Panc1 (cell line): Measurements from ENCODE around the gene ATP4A. TPM values are rescaled to one million over a fixed set of nuclear protein-coding genes. Genes with fewer than 3 reads are reported as not detected.

Experiments
- ATAC-seq: fragments of 200-7000 bp; cut with Tn5 transposase; 2 replicates; pipeline ENCODE4 v1.9.1; 2020; ENCODE audit warnings: mild to moderate bottlenecking, moderate library complexity
- BruUV-seq: library from RNA; stranded (reverse); fragments of 400-500 nt; replicated peaks from 2 replicates; lab custom pipeline; 2021; lab: Mats Ljungman, UMichigan
- CTCF ChIA-PET: fragments of 300-600 bp; sonication (Branson Sonifier 250); formaldehyde crosslinking; loops from one replicate; lab custom pipeline; 2022; ENCODE audit warnings: antibody characterized with exemption; lab: Charles Lee
- POLR2A ChIA-PET: fragments of 300-600 bp; sonication (Branson Sonifier 250); formaldehyde crosslinking; loops from one replicate; lab custom pipeline; 2022; ENCODE audit warnings: antibody characterized with exemption; lab: Charles Lee
- DNase-seq: peaks from one replicate; pipeline ENCODE4 v3.0.0-alpha.2; 2010; ENCODE audit warnings: low read depth, low spot score
- H3K27ac ChIP-seq: 2 replicates; pipeline ENCODE4 v1.5.1; 2011; ENCODE audit warnings: mild to moderate bottlenecking, low read length, inconsistent platforms
- H3K27me3 ChIP-seq: fragments of 200-500 bp; sonication (Bioruptor generic); 2 replicates; pipeline ENCODE4 v1.6.0; 2014; ENCODE audit warnings: low read length, inconsistent platforms; ENCODE audit not compliant: control insufficient read depth, insufficient read depth
- H3K36me3 ChIP-seq: fragments of 200-500 bp; sonication (Bioruptor generic); 2 replicates; pipeline ENCODE4 v1.5.1; 2014; ENCODE audit warnings: inconsistent platforms, mild to moderate bottlenecking, low read length, moderate library complexity; ENCODE audit not compliant: control insufficient read depth, insufficient read depth
- H3K4me1 ChIP-seq: 2 replicates; pipeline ENCODE4 v1.5.1; 2011; ENCODE audit warnings: inconsistent platforms, mild to moderate bottlenecking, low read length, moderate library complexity; ENCODE audit not compliant: control insufficient read depth, insufficient read depth
- H3K4me3 ChIP-seq, 2 experiments: 2 replicates each; pipeline ENCODE4 v1.5.1; 2011 to 2012; ENCODE audit warnings: low read depth in 2 of 2, low read length in 2 of 2, mild to moderate bottlenecking in 2 of 2, inconsistent platforms in 1 of 2, moderate library complexity in 1 of 2
- H3K9me3 ChIP-seq: fragments of 200-500 bp; sonication (Bioruptor generic); 2 replicates; pipeline ENCODE4 v1.5.1; 2014; ENCODE audit warnings: low read depth, mild to moderate bottlenecking, inconsistent platforms, low read length, moderate library complexity; ENCODE audit not compliant: control insufficient read depth, insufficient read depth
- CTCF ChIP-seq: fragments of 450-650 bp; IDR thresholded peaks from 2 replicates; pipeline ENCODE4 v1.5.1; 2017; ENCODE audit warnings: mild to moderate bottlenecking
- POLR2AphosphoS5 ChIP-seq: IDR thresholded peaks from 2 replicates; pipeline ENCODE4 v1.6.1; 2012; ENCODE audit warnings: mild to moderate bottlenecking, low read depth, low read length, moderate library complexity
- REST ChIP-seq, 2 experiments: IDR thresholded peaks; 2 replicates each; pipeline ENCODE4 v1.6.1; 2011 to 2012; ENCODE audit warnings: low read depth in 2 of 2, control low read depth in 1 of 2, low read length in 1 of 2, mild to moderate bottlenecking in 1 of 2, moderate library complexity in 1 of 2; ENCODE audit not compliant: insufficient read depth in 1 of 2
- SIN3A ChIP-seq: IDR thresholded peaks from 2 replicates; pipeline ENCODE4 v1.6.1; 2012; ENCODE audit warnings: low read depth, mild to moderate bottlenecking, low read length, moderate library complexity, borderline replicate concordance; ENCODE audit not compliant: insufficient read depth
- TCF7L2 ChIP-seq: IDR thresholded peaks from 2 replicates; pipeline ENCODE4 v1.6.1; 2011; ENCODE audit warnings: mild to moderate bottlenecking, low read depth, low read length, inconsistent platforms
- in situ Hi-C: cut with HindIII; loops from 2 replicates; pipeline ENCODE4 v1.10.0; 2016; ENCODE audit warnings: low sequenced_read_pairs, low pct_unique_long_range_greater_than_20kb
- intact Hi-C: fragments of 100-400 bp; cut with micrococcal nuclease; formaldehyde crosslinking; loops from one replicate; pipeline ENCODE4 v1.10.0; 2022; ENCODE audit not compliant: unreplicated experiment
- total RNA-seq: library from RNA; stranded (reverse); gene quantifications from one replicate; pipeline ENCODE4 v1.2.1, GENCODE V29; 2021; ENCODE audit not compliant: unreplicated experiment

ATP4A gene
- total RNA-seq, 1 experiment from 2014 or later = not detected

- Histone ChIP-seq H3K4me1 (no peaks in the 10 kb centered on the region), H3K4me3 (no peak overlapping the region), H3K27ac (no peak overlapping the region), H3K27me3 (peaks cover 4% of the 10 kb centered on the region; the same call in 1 of the 2 replicates), H3K36me3 (no peaks in the 10 kb centered on the region), H3K9me3 (no peaks in the 10 kb centered on the region)
- in situ Hi-C loops (no loop called here), intact Hi-C loops (no loop called here)
- no peak for TF ChIP-seq CTCF
- no peak for TF ChIP-seq POLR2AphosphoS5
- DNase-seq (no peak), ATAC-seq (0 out of 2 replicates have a peak, but pooled peaks have one; percentile 4)
- BruUV-seq = no TSS peak
- ChIA-PET POLR2A (no interaction called here), CTCF (no interaction called here)
Measured at GRCh38 chr19:35501684-35502083, 61.8 kb downstream of the ATP4A start.

DNA sequence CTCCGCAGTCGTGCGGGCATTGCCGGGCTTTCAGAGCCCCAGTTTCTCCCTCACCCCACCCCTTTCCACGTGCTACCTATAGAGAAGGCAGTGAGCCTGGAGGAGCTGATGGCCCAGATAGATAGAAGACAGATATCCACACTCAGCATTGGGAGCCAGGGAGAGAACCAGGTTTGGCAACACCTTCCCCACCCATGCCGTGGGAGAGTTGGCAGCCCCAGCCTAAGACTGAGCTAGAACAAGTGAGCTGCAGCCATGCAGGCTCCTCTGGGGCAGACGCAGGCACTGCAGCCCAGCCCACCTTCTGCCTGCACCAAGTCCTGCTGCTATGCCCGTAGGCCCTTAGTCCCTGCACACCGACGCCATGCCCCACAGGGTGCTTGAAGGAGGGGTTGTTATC is 62.8 kb downstream of the ATP4A start:
- TF ChIP-seq POLR2AphosphoS5 (no peak), SIN3A (no peak), REST (IDR thresholded peaks at IDR 0.05; ENCODE audit: insufficient read depth in 1 of 2, low read depth in 2 of 2, low read length in 1 of 2) (no peak), CTCF (no peak), TCF7L2 (no peak)
- H3K36me3 ChIP-seq = no peaks in the 10 kb centered on the region
- no peak overlapping the region for H3K27ac ChIP-seq
- H3K4me1 ChIP-seq = no peaks in the 10 kb centered on the region
- ChIA-PET POLR2A (no interaction called here), CTCF (no interaction called here)
- no peaks in the 10 kb centered on the region for H3K9me3 ChIP-seq
- ATAC-seq (no peak), DNase-seq (no peak)
- intact Hi-C loops = no loop called here
- H3K27me3 ChIP-seq = peaks cover 4% of the 10 kb centered on the region; the same call in 1 of the 2 replicates
- no TSS peak for BruUV-seq
- H3K4me3 ChIP-seq = no peak overlapping the region
- in situ Hi-C loops = no loop called here

Other genes with a start within 250 kb of the ATP4A start
- gene CD22, start 234.5 kb downstream of the ATP4A start, total RNA-seq = 0.74 TPM
- gene FFAR1, start 215.8 kb downstream of the ATP4A start, total RNA-seq = not detected
- gene FFAR3, start 205.2 kb downstream of the ATP4A start, total RNA-seq = not detected
- not detected for gene GPR42, start 192.6 kb downstream of the ATP4A start, total RNA-seq
- gene FFAR2, start 115.4 kb downstream of the ATP4A start, total RNA-seq = not detected
- gene KRTDAP, start 73.2 kb downstream of the ATP4A start, total RNA-seq = not detected
- 5.6 TPM for gene DMKN, start 50.0 kb downstream of the ATP4A start, total RNA-seq
- gene SBSN, start 35.3 kb downstream of the ATP4A start, total RNA-seq = 0.39 TPM
- gene GAPDHS, start 30.2 kb downstream of the ATP4A start, total RNA-seq = not detected
- 157 TPM for gene TMEM147, start 18.0 kb downstream of the ATP4A start, total RNA-seq
- not detected for gene PMIS2, start 22.5 kb upstream of the ATP4A start, total RNA-seq
- gene HAUS5, start 49.1 kb upstream of the ATP4A start, total RNA-seq = 23.2 TPM
- gene RBM42, start 65.4 kb upstream of the ATP4A start, total RNA-seq = 180 TPM
- gene ETV2, start 78.1 kb upstream of the ATP4A start, total RNA-seq = 2.8 TPM
- 835 TPM for gene COX6B1, start 84.7 kb upstream of the ATP4A start, total RNA-seq
- 0.67 TPM for gene UPK1A, start 102.9 kb upstream of the ATP4A start, total RNA-seq
- not detected for gene ZBTB32, start 140.9 kb upstream of the ATP4A start, total RNA-seq
- gene KMT2B, start 154.3 kb upstream of the ATP4A start, total RNA-seq = 68.8 TPM
- 12.5 TPM for gene IGFLR1, start 178.8 kb upstream of the ATP4A start, total RNA-seq
- 29.8 TPM for gene U2AF1L4, start 181.8 kb upstream of the ATP4A start, total RNA-seq
- gene PSENEN, start 182.0 kb upstream of the ATP4A start, total RNA-seq = 169 TPM
- 23.5 TPM for gene LIN37, start 184.9 kb upstream of the ATP4A start, total RNA-seq
- 0.87 TPM for gene HSPB6, start 193.4 kb upstream of the ATP4A start, total RNA-seq
- 63.9 TPM for gene PROSER3, start 194.5 kb upstream of the ATP4A start, total RNA-seq
- gene ARHGAP33, start 211.9 kb upstream of the ATP4A start, total RNA-seq = 35.8 TPM
- gene PRODH2, start 249.2 kb upstream of the ATP4A start, total RNA-seq = not detected